ENCODE results near the gene IQGAP2.
"Not testable (repeated sequence)": the region's sequence is repeated elsewhere in the genome, so short reads cannot be mapped to it uniquely, and the experiment has no call there.

The IQGAP2 gene

GRCh38 chr5:76582230-76583162 lies 179.4 kb downstream of the IQGAP2 start:
- FAIRE-seq: no peak

GRCh38 chr5:76583163-76584047 lies 180.3 kb downstream of the IQGAP2 start:
- peak; percentile 98 for FAIRE-seq

- FAIRE-seq: no peak
Observed at GRCh38 chr5:76585783-76586217, 182.7 kb downstream of the IQGAP2 start.

- FAIRE-seq: no peak
Observed at GRCh38 chr5:76586531-76586930, 183.4 kb downstream of the IQGAP2 start.

- FAIRE-seq: no peak
Observed at GRCh38 chr5:76590027-76590426, 186.9 kb downstream of the IQGAP2 start.

- FAIRE-seq: no peak
Observed at GRCh38 chr5:76591366-76591765, 188.3 kb downstream of the IQGAP2 start.

- no peak for FAIRE-seq
Observed at GRCh38 chr5:76592692-76593091, 189.6 kb downstream of the IQGAP2 start.

- no peak for FAIRE-seq
Observed at GRCh38 chr5:76594107-76594506, 191.0 kb downstream of the IQGAP2 start.

GRCh38 chr5:76595755-76596481 lies 192.8 kb downstream of the IQGAP2 start:
- FAIRE-seq: no peak

- FAIRE-seq: peak; percentile 29
Observed at GRCh38 chr5:76598531-76598930, 195.4 kb downstream of the IQGAP2 start.

- no peak for FAIRE-seq
Observed at GRCh38 chr5:76600716-76601115, 197.6 kb downstream of the IQGAP2 start.

- peak; percentile 82 for FAIRE-seq
Observed at GRCh38 chr5:76601470-76601869, 198.4 kb downstream of the IQGAP2 start.

- peak; percentile 53 for FAIRE-seq
Observed at GRCh38 chr5:76602094-76602726, 199.1 kb downstream of the IQGAP2 start.

GRCh38 chr5:76603991-76604390 lies 200.9 kb downstream of the IQGAP2 start:
- not testable (repeated sequence) for FAIRE-seq

- FAIRE-seq: no peak
Observed at GRCh38 chr5:76604838-76605237, 201.8 kb downstream of the IQGAP2 start.

GRCh38 chr5:76606701-76607100 lies 203.6 kb downstream of the IQGAP2 start:
- FAIRE-seq: no peak

GRCh38 chr5:76607353-76607871 lies 204.3 kb downstream of the IQGAP2 start:
- FAIRE-seq: no peak

GRCh38 chr5:76608833-76609232 lies 205.7 kb downstream of the IQGAP2 start:
- FAIRE-seq: no peak

- no peak for FAIRE-seq
Observed at GRCh38 chr5:76610196-76610595, 207.1 kb downstream of the IQGAP2 start.

- no peak for FAIRE-seq
Observed at GRCh38 chr5:76612942-76613341, 209.9 kb downstream of the IQGAP2 start.

- FAIRE-seq: no peak
Observed at GRCh38 chr5:76615759-76616158, 212.7 kb downstream of the IQGAP2 start.

- FAIRE-seq: no peak
Observed at GRCh38 chr5:76616206-76616605, 213.1 kb downstream of the IQGAP2 start.

Measured in endometrium (tissue), 2 donors.